ENCODE measurements around the gene KSR2.

The KSR2 gene

GRCh38 chr12:117854339-117855012 lies 114.3 kb downstream of the KSR2 start:
- DNase-seq = no peak

DNA sequence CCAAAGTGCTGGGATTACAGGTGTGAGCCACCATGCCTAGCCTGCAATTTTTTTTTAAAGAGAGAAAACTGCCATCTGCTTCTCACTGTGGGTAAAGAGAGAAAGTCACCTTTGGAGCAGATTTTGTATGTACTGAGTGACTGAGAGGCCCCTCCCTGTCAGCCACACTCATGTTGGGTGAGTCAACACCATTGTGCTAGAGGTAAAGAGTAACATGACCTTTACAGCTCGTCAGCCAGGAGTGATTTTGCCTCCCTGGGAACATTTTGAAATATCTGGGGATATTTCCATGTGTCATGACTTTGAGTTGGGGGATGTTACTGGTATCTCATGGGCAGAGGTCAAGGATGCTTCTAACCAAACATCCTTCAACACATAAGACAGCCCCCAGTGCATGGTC lies 115.2 kb downstream of the KSR2 start:
- DNase-seq = no peak

GRCh38 chr12:117850048-117850447 lies 118.7 kb downstream of the KSR2 start:
- no peak for DNase-seq

DNA sequence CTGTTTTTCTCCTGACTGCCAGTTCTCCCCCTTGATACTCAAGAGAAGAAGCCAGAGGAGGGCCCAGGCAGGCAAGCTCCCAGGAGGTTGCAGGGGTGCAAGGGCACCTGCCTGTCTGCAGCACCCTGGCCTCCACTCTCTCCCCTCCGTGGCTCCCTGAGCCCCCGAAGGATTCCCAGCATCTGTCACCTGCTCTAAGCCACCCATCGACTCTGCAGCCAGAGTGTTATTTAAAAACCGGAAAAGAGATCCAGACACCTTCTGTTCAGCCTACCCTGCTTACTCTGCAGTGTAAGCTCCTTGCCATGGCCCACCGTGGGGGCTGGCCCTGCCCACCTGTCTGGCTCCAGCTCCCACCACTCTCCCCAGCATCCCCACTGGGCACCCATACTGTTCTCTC lies 121.4 kb downstream of the KSR2 start:
- no peak for DNase-seq

- DNase-seq = no peak
Measured at GRCh38 chr12:117845271-117845904, 123.4 kb downstream of the KSR2 start.

DNA sequence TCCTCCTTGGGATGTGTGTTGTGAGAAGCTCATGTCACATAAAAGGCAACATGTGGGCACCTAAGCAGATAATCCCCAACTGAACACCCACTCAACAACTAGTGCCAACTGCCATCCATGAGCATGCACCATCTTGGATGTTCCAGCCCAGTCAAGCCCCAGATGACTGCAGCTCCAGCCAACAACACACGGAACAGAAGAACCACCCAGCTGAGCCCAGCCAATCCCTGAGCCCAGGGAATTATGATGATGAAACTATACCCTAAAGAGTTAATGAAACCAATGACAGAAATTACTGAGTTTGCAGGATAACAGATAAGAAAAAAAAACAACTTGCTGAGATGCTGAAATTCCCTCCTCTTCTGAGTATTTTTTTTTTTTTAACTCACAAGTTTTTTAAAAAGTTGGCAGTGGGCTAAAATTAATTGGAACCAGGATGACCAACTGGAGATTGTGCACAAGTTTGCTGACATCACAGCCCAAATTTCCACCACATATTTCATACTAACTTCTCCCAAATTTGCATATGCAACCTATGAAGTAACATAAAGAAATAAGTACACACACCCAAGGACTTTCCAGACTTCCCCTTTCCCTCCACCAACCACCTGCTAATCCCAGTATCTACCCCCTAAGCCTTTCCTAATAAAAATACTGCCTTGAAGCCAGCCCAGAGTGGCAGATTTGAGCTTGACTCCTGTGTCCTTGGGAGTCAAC lies 124.5 kb downstream of the KSR2 start:
- no peak for DNase-seq

- no peak for DNase-seq
Measured at GRCh38 chr12:117842630-117843029, 126.2 kb downstream of the KSR2 start.

- DNase-seq = no peak
Measured at GRCh38 chr12:117842220-117842619, 126.6 kb downstream of the KSR2 start.

- no peak for DNase-seq
Measured at GRCh38 chr12:117837737-117838050, 131.1 kb downstream of the KSR2 start.

DNA sequence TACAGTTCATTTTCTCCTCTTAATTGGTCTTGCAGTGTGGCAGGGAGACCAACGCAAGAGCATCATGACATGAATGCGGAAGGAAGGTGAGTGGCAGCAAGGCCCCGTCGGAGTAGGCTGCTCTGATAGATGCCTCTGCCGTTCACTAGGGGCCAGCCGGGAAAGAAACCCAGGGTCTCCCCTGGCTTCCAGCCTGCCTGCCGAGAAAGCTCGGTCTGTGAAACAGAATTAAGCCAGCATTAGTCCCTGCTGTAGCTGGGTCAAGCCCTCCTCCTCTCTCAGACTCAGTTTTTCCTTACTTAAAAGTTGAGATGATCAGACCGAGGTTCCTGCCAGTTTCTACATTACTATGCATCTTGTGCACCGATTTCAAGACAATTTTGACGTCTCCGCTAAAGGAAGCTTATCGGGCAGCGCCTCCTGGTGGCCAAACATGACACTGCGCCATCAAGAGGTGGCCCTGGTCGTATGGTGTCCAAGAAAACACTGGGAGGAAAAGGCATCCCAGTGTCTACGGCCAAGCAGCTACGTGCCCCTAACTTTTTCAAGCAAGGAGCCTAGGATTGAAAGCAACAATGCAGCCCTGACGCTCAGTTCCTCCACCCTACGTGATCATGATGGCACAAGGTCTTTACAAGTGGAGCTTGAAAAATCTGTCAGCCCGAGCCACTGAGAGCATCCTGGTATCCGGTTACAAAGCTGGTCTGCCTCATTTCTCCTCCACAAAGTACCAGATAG lies 131.6 kb downstream of the KSR2 start:
- DNase-seq = peak; percentile 28

GRCh38 chr12:117836476-117836875 lies 132.3 kb downstream of the KSR2 start:
- DNase-seq = no peak

GRCh38 chr12:117835156-117835555 lies 133.6 kb downstream of the KSR2 start:
- DNase-seq = no peak

DNA sequence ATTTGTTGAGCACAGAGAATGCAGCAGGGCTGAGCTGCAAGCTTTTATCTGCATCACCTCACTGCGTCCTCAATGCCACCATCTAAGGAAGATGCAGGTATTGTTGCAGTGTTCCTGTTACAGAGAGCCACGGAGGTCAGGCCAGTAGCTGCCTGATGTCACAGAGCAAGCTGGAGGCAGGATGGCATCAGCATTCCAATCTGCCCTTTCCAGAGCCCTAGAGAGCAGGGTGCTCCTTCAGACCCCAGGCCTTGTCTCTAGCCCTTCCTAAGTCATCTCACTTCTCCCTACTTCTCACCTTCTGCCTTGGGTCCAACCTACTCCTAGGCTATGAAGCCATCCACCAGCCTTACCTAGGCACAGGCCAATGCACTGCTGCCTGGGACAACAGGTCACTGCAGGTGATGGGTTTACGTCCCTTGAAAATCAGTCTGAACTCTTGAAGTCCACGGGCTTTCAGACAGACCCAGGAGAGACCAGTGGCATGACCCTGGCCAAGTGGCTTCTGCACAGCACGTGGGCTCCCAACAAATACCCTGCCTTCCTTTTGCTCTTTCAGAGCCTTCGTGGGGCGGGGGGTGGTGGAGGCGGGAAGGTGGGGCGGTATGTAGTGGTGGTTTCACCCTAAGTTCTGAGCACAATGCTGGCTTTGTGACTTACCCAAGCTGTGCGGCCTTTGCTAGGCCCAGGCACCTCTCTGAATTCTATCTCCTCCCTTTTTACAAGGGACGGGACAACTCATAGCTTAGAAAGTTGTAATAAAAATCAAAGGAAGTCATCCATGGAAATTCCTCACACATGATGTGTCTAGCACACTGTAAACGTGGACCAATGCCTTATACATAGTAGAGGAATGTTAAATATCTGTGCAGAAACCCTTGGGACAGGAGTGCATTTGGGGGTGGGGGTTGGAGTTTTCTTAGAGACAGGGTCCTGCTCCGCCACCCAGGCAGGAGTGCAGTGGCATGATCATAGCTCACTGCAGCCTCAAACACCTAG lies 136.0 kb downstream of the KSR2 start:
- DNase-seq = no peak

DNA sequence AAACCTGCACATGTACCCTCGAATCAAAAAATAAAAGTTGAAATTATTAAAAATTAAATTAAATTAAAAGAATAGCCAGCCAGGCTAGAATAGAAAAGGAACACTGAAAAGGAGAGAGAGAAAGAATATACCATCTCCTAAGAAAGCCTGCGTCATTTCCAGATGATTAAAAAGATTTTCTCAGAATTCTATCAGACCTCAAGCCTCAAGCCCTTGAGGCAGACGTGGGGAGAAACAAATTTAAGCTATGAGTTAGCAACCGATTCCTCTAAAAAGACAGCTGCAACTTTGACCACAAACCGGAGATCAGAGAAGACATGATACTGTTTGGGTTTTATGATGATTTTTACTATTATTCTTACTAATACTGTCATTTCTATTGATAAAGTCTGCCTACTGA lies 138.3 kb downstream of the KSR2 start:
- DNase-seq = no peak

DNA sequence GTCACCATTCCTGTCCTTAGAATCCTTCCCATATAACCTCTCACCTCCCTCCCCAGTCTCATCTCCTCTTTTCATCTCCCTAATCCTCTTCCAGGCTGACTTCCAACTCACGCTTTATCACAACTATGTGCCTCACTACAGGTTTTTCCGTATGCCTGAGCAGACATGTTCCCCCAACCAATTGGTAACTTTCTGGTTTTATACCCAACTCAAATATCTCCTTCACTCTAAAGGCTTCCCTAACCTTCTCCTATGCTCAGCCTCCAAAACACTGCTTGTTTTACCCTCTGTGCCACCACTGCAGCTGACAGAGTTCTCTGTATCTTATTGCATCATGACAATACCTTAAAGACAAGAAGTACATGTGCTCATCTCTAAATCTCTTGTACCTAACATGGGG lies 139.7 kb downstream of the KSR2 start:
- no peak for DNase-seq

DNA sequence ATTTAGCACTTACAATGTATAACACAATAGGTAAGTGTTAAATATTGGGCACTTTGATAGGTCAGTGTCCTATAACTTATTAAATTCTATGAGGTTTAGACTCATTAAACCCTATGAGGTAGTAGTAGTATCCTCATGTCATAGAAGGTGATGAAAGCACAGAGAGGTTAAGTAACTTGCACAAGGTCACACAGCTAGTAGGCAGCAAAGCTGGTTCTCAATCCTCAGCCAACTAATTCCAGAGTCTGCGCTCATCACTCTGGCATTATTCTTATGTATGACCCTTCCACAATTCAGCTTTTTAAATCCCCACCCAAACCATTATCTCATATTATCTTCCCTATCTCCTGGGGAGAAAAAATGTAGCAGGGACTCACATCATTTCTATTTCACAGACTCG lies 141.1 kb downstream of the KSR2 start:
- no peak for DNase-seq

DNA sequence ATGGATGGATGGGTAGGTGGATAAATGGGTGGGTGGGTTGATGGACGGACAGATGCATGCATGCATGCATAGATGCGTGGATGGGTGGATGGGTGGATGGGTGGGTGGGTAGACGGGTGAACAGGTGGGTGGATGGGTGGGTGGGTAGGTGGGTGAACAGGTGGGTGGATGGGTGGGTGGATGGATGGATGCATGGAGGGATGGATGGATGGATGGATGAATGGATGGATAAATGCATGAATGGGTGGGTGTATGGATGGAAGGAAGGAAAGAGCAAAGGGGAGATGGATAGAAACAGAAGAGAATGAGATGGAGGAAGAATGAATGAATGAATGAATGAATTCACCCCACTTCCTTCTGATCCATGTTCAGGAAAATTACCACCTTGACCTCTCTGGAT lies 143.0 kb downstream of the KSR2 start:
- no peak for DNase-seq

GRCh38 chr12:117821480-117822175 lies 147.2 kb downstream of the KSR2 start:
- DNase-seq = no peak

DNA sequence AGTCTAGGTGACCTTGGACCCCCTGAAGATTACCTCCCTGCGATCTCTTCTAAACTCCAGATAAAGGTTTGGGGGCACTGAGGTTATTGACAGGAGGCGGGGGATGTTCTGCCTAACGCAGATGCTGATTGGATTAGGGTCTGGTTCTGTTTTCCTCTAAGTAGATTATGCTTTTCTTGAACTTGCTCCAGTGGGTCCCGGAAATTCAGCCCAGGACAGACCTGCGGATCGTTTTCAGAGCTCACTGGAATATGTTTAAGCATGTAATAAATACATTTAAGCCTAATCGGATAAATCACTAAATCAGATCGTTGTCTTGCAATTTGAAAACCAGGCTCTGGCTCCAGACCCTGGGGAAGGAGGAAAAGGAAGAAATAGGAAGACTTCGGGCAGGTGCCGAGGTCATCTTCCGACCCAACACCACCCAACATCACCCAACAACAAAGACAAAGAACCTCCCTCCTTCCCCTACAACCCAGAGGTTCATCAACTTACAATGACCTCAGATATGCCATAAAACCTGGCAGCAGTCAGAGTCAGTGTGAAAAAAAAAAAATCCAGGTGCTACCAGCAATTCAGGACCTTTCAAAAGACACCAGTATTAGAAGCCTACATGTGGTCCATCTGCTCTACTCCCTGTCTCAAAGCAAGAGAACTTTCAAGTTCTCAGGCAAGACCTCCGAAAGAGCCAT lies 148.4 kb downstream of the KSR2 start:
- no peak for DNase-seq

- no peak for DNase-seq
Measured at GRCh38 chr12:117819160-117819559, 149.6 kb downstream of the KSR2 start.

DNA sequence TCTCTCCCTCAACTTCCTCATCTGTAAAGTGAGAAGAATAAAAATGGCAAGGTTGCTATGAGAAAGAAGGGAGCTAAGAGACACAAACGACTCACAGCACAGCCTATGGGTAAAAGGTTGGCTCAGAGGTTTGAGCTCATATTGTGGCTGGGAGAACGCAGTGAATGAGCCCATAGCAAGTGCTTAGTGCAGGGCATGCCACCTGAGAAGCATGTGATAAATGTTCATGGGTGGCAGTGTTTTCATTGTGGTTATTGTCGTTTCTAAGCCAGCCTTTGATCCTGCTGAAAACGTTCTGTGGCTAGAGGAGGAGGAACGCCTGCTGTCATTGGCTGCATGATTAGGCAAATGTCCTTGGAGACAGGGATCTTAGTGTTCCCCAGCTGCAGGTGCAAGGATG lies 150.4 kb downstream of the KSR2 start:
- DNase-seq = no peak
